Keratinocyte (primary cell): ENCODE measurements around the gene ASTN2.

Experiments
- EZH2 ChIP-seq: IDR thresholded peaks from one replicate; pipeline ENCODE4 v1.6.1; 2012; ENCODE audit warnings: inconsistent platforms, mild to moderate bottlenecking, low read length, moderate library complexity
- TF ChIP-seq, protein P1 (sequence below), 3 experiments: IDR thresholded peaks in 1 of 3; conservative IDR thresholded peaks in 1 of 3; optimal IDR thresholded peaks in 1 of 3; 2 replicates in 2 of 3; 3 replicates in 1 of 3; pipeline versions ENCODE3 to v1.5.1; 2011; ENCODE audit warnings: low read length in 3 of 3, mild to moderate bottlenecking in 3 of 3, moderate library complexity in 2 of 3, control low read depth in 1 of 3, inconsistent platforms in 1 of 3; ENCODE audit not compliant: insufficient read depth in 2 of 3; ENCODE audit errors: extremely low read depth in 1 of 3

- TF ChIP-seq EZH2 = no peak
- TF ChIP-seq, protein P1, sequence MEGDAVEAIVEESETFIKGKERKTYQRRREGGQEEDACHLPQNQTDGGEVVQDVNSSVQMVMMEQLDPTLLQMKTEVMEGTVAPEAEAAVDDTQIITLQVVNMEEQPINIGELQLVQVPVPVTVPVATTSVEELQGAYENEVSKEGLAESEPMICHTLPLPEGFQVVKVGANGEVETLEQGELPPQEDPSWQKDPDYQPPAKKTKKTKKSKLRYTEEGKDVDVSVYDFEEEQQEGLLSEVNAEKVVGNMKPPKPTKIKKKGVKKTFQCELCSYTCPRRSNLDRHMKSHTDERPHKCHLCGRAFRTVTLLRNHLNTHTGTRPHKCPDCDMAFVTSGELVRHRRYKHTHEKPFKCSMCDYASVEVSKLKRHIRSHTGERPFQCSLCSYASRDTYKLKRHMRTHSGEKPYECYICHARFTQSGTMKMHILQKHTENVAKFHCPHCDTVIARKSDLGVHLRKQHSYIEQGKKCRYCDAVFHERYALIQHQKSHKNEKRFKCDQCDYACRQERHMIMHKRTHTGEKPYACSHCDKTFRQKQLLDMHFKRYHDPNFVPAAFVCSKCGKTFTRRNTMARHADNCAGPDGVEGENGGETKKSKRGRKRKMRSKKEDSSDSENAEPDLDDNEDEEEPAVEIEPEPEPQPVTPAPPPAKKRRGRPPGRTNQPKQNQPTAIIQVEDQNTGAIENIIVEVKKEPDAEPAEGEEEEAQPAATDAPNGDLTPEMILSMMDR (optimal IDR thresholded peaks at IDR 0.05 in 1 of 3, IDR thresholded peaks at IDR 0.05 in 1 of 3, conservative IDR thresholded peaks at IDR 0.05 in 1 of 3; ENCODE audit: extremely low read depth in 1 of 3, insufficient read depth in 2 of 3, low read length in 3 of 3) = no peak
Observed at GRCh38 chr9:116873491-116873890, 541.4 kb downstream of the ASTN2 start.
